ENCODE results near the gene CYP8B1. TPM values are rescaled to one million over a fixed set of nuclear protein-coding genes. Genes with fewer than 3 reads are reported as not detected.
A peak's percentile ranks its signal among the peaks of the same experiment; 100 is the strongest.

Gene CYP8B1
- total RNA-seq, 1 experiment from 2014 or later: not detected

DNA sequence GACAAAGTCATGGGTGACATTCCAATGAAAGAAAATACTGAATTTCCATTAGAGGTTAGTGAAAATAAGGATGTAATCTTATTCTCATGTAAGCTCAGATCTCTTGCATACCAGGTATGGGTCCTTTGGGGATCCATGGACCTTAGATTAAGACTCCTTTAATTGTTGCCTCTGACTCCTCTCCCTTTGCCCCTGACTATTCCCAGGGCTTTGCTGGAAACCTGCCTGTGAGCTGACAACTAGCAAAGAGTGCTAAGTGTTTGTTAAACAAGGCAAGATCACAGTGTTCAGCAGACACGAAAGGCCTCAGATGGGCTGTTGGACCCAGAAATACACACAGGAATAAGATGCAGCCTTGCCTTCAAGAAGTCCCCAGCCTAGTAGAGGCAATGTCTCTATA, 34.3 kb downstream of the CYP8B1 start:
- intact Hi-C loops (cut with micrococcal nuclease; ENCODE audit: unreplicated experiment): no loop called here
- Histone ChIP-seq H3K27ac (no peak overlapping the region), H3F3A (ENCODE audit: insufficient read depth, low read depth) (no peaks in the 10 kb centered on the region), H3K4me1 (replicated peaks; ENCODE audit: insufficient read depth) (no peaks in the 10 kb centered on the region), H2AFZ (no peak overlapping the region), H3K79me2 (ENCODE audit: low read depth) (no peaks in the 10 kb centered on the region), H3K36me3 (ENCODE audit: low read depth) (no peaks in the 10 kb centered on the region), H3K27me3 (ENCODE audit: insufficient read depth, low read depth) (no peaks in the 10 kb centered on the region), H3K4me2 (no peak overlapping the region), H3K9me2 (ENCODE audit: insufficient read depth) (no peaks in the 10 kb centered on the region), H3K9me3 (ENCODE audit: insufficient read depth, low read depth) (no peaks in the 10 kb centered on the region), H3K4me3 (no peak overlapping the region), H4K20me1 (ENCODE audit: insufficient read depth) (no peaks in the 10 kb centered on the region)
- ChIA-PET POLR2A (ENCODE audit: unreplicated experiment) (no interaction called here), CTCF (no interaction called here)
- BruUV-seq (replicated peaks): no TSS peak
- DNase-seq: no peak
- no peak for TF ChIP-seq EZH2 (IDR thresholded peaks at IDR 0.05; ENCODE audit: low read depth)
- TF ChIP-seq, protein P1, sequence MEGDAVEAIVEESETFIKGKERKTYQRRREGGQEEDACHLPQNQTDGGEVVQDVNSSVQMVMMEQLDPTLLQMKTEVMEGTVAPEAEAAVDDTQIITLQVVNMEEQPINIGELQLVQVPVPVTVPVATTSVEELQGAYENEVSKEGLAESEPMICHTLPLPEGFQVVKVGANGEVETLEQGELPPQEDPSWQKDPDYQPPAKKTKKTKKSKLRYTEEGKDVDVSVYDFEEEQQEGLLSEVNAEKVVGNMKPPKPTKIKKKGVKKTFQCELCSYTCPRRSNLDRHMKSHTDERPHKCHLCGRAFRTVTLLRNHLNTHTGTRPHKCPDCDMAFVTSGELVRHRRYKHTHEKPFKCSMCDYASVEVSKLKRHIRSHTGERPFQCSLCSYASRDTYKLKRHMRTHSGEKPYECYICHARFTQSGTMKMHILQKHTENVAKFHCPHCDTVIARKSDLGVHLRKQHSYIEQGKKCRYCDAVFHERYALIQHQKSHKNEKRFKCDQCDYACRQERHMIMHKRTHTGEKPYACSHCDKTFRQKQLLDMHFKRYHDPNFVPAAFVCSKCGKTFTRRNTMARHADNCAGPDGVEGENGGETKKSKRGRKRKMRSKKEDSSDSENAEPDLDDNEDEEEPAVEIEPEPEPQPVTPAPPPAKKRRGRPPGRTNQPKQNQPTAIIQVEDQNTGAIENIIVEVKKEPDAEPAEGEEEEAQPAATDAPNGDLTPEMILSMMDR (conservative IDR thresholded peaks at IDR 0.05): no peak

DNA sequence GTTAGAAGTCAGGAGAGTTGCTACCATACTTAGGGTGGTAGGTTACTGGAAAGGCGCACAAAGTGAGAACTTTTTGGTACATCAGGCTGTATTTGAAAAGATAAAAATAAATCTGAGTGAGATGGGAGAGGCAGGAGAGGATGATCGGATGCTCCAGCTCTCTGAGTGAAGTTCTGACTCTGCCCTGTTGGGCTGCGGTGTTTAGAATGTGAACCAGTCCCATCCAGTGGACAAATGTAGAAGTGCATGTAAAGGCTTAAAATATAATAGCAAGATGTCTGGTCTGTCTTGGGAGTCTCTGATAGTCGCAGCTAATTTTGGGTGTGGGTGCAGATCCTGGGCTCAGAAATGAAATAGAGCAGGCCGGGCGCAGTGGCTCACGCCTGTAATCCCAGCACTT, 36.1 kb downstream of the CYP8B1 start:
- no peak for TF ChIP-seq EZH2 (IDR thresholded peaks at IDR 0.05; ENCODE audit: low read depth)
- TF ChIP-seq, protein P1 (conservative IDR thresholded peaks at IDR 0.05): peak; percentile 76
- Histone ChIP-seq H3K4me1 (replicated peaks; ENCODE audit: insufficient read depth) (no peaks in the 10 kb centered on the region), H3K4me3 (no peak overlapping the region), H2AFZ (no peak overlapping the region), H3K36me3 (ENCODE audit: low read depth) (no peaks in the 10 kb centered on the region), H3K27me3 (ENCODE audit: insufficient read depth, low read depth) (no peaks in the 10 kb centered on the region), H3K27ac (no peak overlapping the region), H3F3A (ENCODE audit: insufficient read depth, low read depth) (no peaks in the 10 kb centered on the region), H3K9me2 (ENCODE audit: insufficient read depth) (no peaks in the 10 kb centered on the region), H3K79me2 (ENCODE audit: low read depth) (no peaks in the 10 kb centered on the region), H3K9me3 (ENCODE audit: insufficient read depth, low read depth) (no peaks in the 10 kb centered on the region), H3K4me2 (no peak overlapping the region), H4K20me1 (ENCODE audit: insufficient read depth) (no peaks in the 10 kb centered on the region)
- BruUV-seq (replicated peaks): no TSS peak
- DNase-seq: peak; percentile 34 to 44
- CTCF ChIA-PET: interaction anchor here (1.0 to 1.7 kb wide), 3 partner anchors 8 to 51 kb away, joined by 3 to 6 read pairs (median 3); no protein-coding TSS in a partner anchor
- intact Hi-C loops (cut with micrococcal nuclease; ENCODE audit: unreplicated experiment): loop anchor here (1.0 to 5.0 kb wide), 2 partner anchors 58 to 612 kb away; no protein-coding TSS in a partner anchor
- POLR2A ChIA-PET (ENCODE audit: unreplicated experiment): no interaction called here

DNA sequence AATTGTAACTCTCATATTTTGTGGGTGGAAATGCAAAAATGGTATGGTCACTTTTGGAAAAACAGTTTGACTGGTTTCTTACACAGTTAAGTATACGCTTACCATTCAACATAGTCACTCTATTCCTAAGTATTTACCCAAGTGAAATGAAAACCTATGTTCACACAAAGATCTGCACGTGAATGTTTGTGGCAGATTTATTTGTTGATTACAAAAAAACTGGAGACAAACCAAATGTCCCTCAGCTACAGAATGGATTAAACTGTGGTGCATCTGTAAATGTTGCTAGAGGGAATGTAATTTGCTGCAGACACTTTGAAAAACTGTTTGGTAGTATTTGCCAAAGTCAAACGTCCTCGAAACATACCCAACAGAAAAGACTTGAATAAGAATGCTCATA, 37.1 kb downstream of the CYP8B1 start:
- Histone ChIP-seq H3K79me2 (ENCODE audit: low read depth) (no peaks in the 10 kb centered on the region), H3K9me3 (ENCODE audit: insufficient read depth, low read depth) (no peaks in the 10 kb centered on the region), H3K4me2 (no peak overlapping the region), H3K36me3 (ENCODE audit: low read depth) (no peaks in the 10 kb centered on the region), H3K27me3 (ENCODE audit: insufficient read depth, low read depth) (no peaks in the 10 kb centered on the region), H4K20me1 (ENCODE audit: insufficient read depth) (no peaks in the 10 kb centered on the region), H2AFZ (no peak overlapping the region), H3K4me1 (replicated peaks; ENCODE audit: insufficient read depth) (no peaks in the 10 kb centered on the region), H3F3A (ENCODE audit: insufficient read depth, low read depth) (no peaks in the 10 kb centered on the region), H3K4me3 (no peak overlapping the region), H3K27ac (no peak overlapping the region), H3K9me2 (ENCODE audit: insufficient read depth) (no peaks in the 10 kb centered on the region)
- no peak for DNase-seq
- ChIA-PET POLR2A (ENCODE audit: unreplicated experiment) (no interaction called here), CTCF (no interaction called here)
- intact Hi-C loops (cut with micrococcal nuclease; ENCODE audit: unreplicated experiment): loop anchor here (5.0 kb wide), 1 partner anchor 611 kb away; no protein-coding TSS in a partner anchor
- TF ChIP-seq, protein P1 (conservative IDR thresholded peaks at IDR 0.05): no peak
- no peak for TF ChIP-seq EZH2 (IDR thresholded peaks at IDR 0.05; ENCODE audit: low read depth)
- BruUV-seq (replicated peaks): no TSS peak

Measured in PC-9 (cell line).